COR-L47 (cell line): Measurements from ENCODE around the gene KTN1.
A peak's percentile ranks its signal among the peaks of the same experiment; 100 is the strongest.

Source experiments
- DNase-seq: peaks from one replicate; lab custom pipeline; 2025; lab: John Stamatoyannopoulos, UW

The KTN1 gene

DNA sequence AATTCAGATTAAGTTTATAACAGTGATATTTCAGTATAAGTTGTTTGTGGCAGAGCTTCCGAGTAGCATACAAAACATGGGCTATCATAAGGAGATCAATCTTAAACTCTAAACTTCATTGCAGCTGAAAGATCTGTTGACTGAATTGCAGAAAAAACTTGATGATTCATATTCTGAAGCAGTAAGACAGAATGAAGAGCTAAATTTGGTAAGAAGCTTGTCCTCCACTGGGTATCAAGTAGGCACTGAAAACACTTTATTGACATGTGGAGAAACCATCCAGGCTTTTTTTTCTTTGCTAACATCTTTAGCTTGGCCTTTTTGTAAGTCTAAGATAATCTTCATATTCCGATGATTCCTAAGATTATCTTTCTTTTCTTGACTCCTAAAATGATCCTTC lies 93.0 kb downstream of the KTN1 start:
- no peak for DNase-seq

GRCh38 chr14:55681096-55681495 lies 101.1 kb downstream of the KTN1 start:
- no peak for DNase-seq

GRCh38 chr14:55684956-55685584 lies 105.1 kb downstream of the KTN1 start:
- no peak for DNase-seq

DNA sequence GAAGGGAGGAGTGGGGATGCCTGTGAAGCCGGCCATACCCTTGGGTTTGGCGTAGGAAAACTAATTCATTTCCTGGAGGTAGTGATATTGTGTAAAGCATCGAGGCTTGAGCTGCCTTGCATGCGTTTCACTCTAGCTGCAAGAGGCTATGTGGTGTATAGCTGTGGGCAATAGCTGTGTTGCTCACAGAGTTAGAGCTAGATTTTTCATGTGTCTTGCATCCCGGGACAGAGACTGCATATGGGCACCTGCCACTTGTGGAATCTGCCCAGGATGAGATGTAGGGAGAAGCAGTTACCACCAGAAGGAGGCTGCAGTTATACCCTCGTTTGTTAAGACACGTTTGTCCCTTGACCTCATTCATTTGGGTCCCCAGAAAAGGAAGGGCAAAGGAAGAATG lies 106.7 kb downstream of the KTN1 start:
- DNase-seq = no peak

DNA sequence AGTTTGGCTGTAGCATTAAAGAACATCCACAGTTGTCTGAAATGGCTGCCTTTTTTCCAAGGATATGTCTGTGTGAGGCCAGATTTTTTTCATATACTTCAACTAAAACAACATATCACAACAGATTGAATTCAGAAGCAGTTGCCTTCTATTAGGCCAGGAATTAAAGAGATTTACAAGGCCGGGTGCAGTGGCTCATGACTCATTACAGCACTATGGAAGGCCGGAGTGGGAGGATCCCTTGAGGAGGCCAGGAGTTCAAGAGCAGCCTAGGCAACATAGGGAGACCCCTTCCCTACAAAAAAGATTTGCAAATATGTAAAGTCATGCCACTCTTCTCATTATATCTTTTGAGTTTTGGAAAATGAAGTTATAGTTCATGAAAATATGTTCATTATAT lies 108.6 kb downstream of the KTN1 start:
- no peak for DNase-seq

- no peak for DNase-seq
Measured at GRCh38 chr14:55689981-55690871, 110.2 kb downstream of the KTN1 start.

DNA sequence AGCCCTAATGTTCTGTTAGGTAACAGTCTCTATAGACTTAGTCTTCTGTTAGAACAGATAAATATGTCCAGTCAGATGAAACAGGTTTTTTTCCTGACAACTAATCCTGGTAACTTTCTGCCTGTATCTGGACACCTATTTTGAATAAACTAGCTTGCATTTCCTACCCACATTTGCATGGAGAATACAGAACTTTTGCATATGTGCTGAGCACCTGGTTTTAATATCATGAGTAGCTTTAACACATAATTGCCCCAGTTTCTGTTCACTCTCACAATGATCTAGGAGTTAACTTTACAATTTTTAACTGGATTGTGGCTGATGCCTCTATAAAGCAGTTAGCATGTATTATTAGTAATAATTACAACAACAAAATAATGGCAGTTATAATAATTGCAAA lies 111.7 kb downstream of the KTN1 start:
- DNase-seq = no peak

DNA sequence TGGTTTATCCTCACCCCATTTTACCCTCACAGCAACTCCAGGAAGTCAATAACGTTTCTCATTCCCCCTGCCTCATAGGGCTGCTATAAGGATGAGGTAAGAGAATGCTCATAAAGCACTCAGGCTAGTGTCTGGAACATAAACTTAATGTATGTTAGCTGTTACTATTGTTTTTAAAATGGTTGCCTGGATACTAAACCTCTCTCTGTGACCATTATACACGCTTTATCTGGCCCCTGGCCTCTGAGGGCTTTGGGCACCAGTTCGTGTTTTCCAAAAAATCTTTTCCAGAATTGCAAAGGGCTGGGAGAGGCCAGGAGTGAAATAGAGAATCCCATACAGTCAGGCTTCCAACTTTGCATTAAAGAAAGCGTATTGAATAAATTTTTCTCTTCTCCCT lies 113.9 kb downstream of the KTN1 start:
- no peak for DNase-seq

- DNase-seq = no peak
Measured at GRCh38 chr14:55697414-55697861, 117.4 kb downstream of the KTN1 start.

DNA sequence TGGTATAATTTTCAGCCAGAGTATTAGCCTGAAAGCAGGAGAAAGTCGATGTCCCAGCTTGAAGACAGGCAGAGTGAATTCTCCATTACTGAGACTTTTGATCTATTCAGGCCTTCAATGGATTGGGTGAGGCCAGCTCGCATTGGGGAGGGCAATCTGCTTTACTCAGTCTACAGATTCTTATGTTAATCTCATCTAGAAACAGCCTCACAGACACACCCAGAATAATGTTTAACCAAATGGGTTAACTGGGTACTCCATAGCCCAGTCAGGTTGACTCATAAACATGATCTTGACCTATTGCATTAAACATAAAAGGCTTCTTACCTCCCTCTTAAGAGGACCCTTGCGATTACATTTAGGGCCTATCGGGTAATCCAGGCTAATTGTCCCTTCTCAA lies 118.0 kb downstream of the KTN1 start:
- no peak for DNase-seq

DNA sequence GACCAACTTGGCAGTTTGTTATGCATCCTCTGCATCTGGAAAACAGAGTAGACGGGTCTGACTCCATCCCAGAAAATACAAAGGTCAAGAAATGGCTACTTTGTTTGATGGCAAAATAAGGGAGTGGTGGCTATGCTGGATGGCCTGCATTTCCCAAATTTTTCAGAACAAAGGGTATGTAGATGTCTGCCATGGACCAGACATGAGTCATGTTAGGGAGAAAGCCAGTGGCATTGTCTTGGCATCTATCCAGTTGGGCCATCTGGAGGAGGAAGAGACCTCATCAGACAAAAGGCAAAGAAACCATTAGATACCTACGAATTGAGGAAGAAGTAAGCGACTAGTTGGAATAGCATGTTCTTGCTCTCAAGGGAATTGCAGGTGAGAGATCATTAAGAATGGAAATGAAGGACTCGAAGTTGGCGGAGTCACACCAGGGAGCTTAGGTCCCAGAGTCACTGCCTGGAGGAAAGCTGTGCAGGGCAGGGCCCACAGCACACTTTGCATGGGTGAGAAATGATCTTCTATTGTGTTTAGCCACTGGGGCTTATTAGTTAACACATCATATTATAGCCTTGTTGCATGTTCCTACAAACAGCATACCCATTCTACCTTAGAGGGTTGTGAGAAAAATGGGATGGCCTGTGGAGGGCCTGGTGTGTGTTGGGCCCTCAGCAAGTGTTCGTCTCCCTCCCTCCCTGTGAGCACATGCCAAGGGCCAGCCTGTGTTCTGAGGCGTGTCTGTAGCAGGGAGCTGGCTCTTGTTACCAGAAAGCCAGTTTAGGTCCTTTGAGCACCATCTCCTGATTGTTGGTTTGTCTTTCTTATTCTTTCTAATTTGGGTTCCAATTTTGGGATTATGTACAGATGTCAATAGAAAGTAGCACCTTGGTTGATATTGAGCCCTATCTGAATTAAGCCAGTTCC lies 119.4 kb downstream of the KTN1 start:
- no peak for DNase-seq

DNA sequence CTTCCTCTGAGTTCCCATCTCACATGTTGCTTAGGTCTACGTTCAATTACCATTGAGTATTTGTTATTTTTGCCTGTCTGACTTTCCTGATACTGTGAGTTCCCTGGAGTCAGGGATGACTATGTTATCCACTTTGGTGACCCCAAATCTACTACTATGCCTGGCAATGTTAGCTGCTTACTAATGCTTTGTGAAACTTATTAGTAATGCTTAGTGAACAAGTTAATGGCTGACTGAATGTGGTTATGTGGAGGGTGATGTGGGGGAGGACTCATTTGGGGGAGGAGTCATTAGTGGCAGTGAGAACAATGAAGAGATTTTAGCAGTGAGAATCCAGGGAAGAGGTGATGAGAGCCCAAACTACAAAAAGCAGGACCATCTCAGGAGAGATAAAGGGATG lies 121.6 kb downstream of the KTN1 start:
- DNase-seq = no peak

- no peak for DNase-seq
Measured at GRCh38 chr14:55702511-55702910, 122.5 kb downstream of the KTN1 start.

DNA sequence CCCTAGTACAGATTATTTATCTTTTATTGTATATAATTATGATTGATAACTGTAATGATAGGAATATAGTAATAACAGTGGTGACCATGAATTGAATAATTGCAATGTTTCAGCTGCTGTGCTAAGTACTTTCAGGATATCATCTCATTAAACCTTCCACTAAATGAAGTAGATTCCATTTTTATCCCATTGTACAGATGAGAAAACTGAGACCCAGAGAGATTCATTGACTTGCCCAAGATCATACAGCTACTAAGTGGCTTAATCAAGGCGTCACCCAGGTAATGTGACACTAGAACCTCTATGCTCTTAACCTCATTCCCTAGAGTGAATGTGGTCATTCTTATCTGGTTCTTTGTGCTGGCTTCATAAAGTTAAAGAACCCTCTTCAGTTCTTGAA lies 124.6 kb downstream of the KTN1 start:
- DNase-seq = no peak

- DNase-seq = peak; percentile 79
Measured at GRCh38 chr14:55705651-55706364, 125.8 kb downstream of the KTN1 start.

DNA sequence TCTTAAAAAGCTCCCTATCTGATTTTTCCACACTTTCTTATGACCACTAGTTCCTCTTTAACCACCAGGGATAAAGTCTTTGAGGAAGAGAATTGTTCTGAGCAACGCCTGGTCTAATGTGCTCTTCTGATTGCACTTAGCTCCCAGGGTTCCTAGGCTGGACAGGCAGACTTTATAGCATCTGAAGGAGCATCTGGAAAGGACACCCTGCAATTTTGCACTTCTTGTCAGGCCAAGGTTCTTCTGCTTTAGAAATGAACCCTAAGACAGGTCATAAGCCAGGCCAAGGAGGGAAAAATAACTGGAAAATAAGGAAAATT lies 126.3 kb downstream of the KTN1 start:
- no peak for DNase-seq

- DNase-seq = no peak
Measured at GRCh38 chr14:55706893-55707292, 126.9 kb downstream of the KTN1 start.

- DNase-seq = peak; percentile 44
Measured at GRCh38 chr14:55707365-55707804, 127.4 kb downstream of the KTN1 start.

- DNase-seq = no peak
Measured at GRCh38 chr14:55710506-55711041, 130.6 kb downstream of the KTN1 start.

DNA sequence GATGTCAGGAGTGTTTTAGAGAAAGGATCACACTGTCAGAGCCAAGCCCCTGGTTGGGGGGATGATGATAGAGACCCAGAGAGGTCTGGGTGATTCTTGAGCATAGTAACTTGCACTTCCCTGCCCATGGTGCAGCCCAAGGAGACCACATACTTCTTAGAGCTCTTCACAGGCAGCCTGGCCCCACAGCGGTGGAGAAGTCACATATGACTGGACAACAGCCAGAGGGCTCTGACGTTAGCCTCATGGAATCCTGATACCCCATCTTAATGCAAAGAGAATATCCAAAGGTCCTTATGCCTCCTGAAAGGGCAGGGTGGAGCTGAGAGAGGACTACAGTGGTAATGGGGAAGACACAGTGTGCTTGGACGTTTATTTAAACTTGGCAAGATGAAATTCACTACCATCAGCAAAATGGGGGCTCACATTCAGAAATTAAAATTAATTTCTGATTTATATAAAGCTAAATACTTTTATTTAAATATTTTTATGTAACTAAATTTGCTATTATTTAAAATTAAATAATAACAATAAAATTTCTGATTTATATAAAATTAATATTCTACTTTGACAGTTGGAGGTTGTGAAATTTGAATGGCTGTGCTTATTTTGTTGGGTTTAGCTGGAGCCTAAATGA lies 131.3 kb downstream of the KTN1 start:
- no peak for DNase-seq

DNA sequence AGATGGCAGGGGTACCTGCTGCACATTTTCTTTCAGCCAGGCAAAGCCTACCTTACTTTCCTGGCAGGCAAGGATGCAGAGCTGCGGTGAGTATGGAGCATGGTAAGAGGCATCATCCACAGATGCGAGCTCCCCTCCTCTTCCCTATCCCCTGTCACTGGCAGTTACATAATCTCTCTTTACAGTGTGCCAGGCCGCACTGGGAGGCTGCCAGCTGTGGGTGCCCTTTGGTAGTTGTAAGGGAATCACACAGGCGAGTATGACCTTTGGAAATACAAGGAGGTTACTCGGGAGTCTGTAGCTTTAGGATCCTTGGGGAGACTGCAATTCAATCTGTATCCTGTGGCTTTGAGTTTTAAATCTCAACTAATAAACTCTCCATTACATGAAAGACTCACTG lies 132.5 kb downstream of the KTN1 start:
- DNase-seq = no peak
